ENCODE measurements around the gene CHST8. TPM values are rescaled to one million over a fixed set of nuclear protein-coding genes. Genes with fewer than 3 reads are reported as not detected.

CHST8 gene
- total and polyA plus RNA-seq, 4 donors = 0.09 to 0.67 (median 0.24) TPM

GRCh38 chr19:33631609-33631973 is 9.8 kb downstream of the CHST8 start:
- H3K4me3 ChIP-seq = no peak overlapping the region
- ATAC-seq (ENCODE audit: insufficient read depth, low FRiP score) (no peak), DNase-seq (no peak)
- no peak overlapping the region for H3K27ac ChIP-seq (ENCODE audit: low read depth in 1 of 2, low read length in 1 of 2)
- TF ChIP-seq CTCF (IDR thresholded peaks at IDR 0.05; ENCODE audit: control extremely low read depth, extremely low read depth) = no peak
- H3K9ac ChIP-seq (ENCODE audit: insufficient read depth in 1 of 2, low read length in 2 of 2) = no peak overlapping the region
- peaks cover 0 to 8% (median 0%) of the 10 kb centered on the region in 4 donors for H3K9me3 ChIP-seq (ENCODE audit: control insufficient read depth in 4 of 4, insufficient read depth in 3 of 4, low read length in 3 of 4)
- H3K36me3 ChIP-seq (ENCODE audit: control insufficient read depth in 4 of 4, insufficient read depth in 4 of 4, low read length in 4 of 4) = no peaks in the 10 kb centered on the region
- 56 to 67% methylated on average over 6 of the region's 6 CpGs for WGBS, 2 donors
- no peaks in the 10 kb centered on the region for H3K4me1 ChIP-seq (ENCODE audit: control insufficient read depth in 5 of 5, insufficient read depth in 5 of 5, low read length in 5 of 5)
- peaks cover 0 to 13% (median 0%) of the 10 kb centered on the region in 3 donors for H3K27me3 ChIP-seq (ENCODE audit: control insufficient read depth in 3 of 3, insufficient read depth in 3 of 3, low read length in 2 of 3)

- no peak for TF ChIP-seq CTCF (IDR thresholded peaks at IDR 0.05; ENCODE audit: control extremely low read depth, extremely low read depth)
- H3K27ac ChIP-seq (ENCODE audit: low read depth in 1 of 2, low read length in 1 of 2) = no peak overlapping the region
- no peak for DNase-seq
Measured at GRCh38 chr19:33634361-33635091, 12.8 kb downstream of the CHST8 start.

GRCh38 chr19:33638167-33639034 is 16.6 kb downstream of the CHST8 start:
- 23 to 24% methylated on average over 15 of the region's 15 CpGs for WGBS, 2 donors
- Histone ChIP-seq H3K36me3 (ENCODE audit: control insufficient read depth in 4 of 4, insufficient read depth in 4 of 4, low read length in 4 of 4) (no peaks in the 10 kb centered on the region), H3K4me1 (ENCODE audit: control insufficient read depth in 5 of 5, insufficient read depth in 5 of 5, low read length in 5 of 5) (no peaks in the 10 kb centered on the region), H3K4me3 (no peak overlapping the region), H3K27ac (ENCODE audit: low read depth in 1 of 2, low read length in 1 of 2) (no peak overlapping the region), H3K9ac (ENCODE audit: insufficient read depth in 1 of 2, low read length in 2 of 2) (no peak overlapping the region), H3K27me3 (ENCODE audit: control insufficient read depth in 3 of 3, insufficient read depth in 3 of 3, low read length in 2 of 3) (peaks cover 0 to 21% (median 4%) of the 10 kb centered on the region in 3 donors), H3K9me3 (ENCODE audit: control insufficient read depth in 4 of 4, insufficient read depth in 3 of 4, low read length in 3 of 4) (peaks cover 0 to 8% (median 0%) of the 10 kb centered on the region in 4 donors)
- ATAC-seq (ENCODE audit: insufficient read depth, low FRiP score) (no peak), DNase-seq (no peak)
- no peak for TF ChIP-seq CTCF (IDR thresholded peaks at IDR 0.05; ENCODE audit: control extremely low read depth, extremely low read depth)

More at GRCh38 chr19:33634361-33635091, 12.8 kb downstream of the CHST8 start:
- WGBS, 2 donors = 76 to 82% methylated on average over 13 to 14 of the region's 14 CpGs
- Histone ChIP-seq H3K4me1 (ENCODE audit: control insufficient read depth in 5 of 5, insufficient read depth in 5 of 5, low read length in 5 of 5) (no peaks in the 10 kb centered on the region), H3K9me3 (ENCODE audit: control insufficient read depth in 4 of 4, insufficient read depth in 3 of 4, low read length in 3 of 4) (peaks cover 0 to 9% (median 0%) of the 10 kb centered on the region in 4 donors), H3K27me3 (ENCODE audit: control insufficient read depth in 3 of 3, insufficient read depth in 3 of 3, low read length in 2 of 3) (peaks cover 0 to 17% (median 0%) of the 10 kb centered on the region in 3 donors), H3K36me3 (ENCODE audit: control insufficient read depth in 4 of 4, insufficient read depth in 4 of 4, low read length in 4 of 4) (no peaks in the 10 kb centered on the region), H3K4me3 (no peak overlapping the region), H3K9ac (ENCODE audit: insufficient read depth in 1 of 2, low read length in 2 of 2) (no peak overlapping the region)
- no peak for ATAC-seq (ENCODE audit: insufficient read depth, low FRiP score)

All from lung (tissue), 12 donors.